HuH-7 (cell line): ENCODE measurements around the gene APCDD1L.

Experiments used
- DNase-seq: peaks from one replicate; pipeline ENCODE4 v3.0.0; 2011; ENCODE audit warnings: low spot score

APCDD1L gene

GRCh38 chr20:58492074-58492718, 23.0 kb downstream of the APCDD1L start:
- no peak for DNase-seq

GRCh38 chr20:58486207-58486606, 29.0 kb downstream of the APCDD1L start:
- DNase-seq: no peak

- no peak for DNase-seq
Measured at GRCh38 chr20:58485393-58485792, 29.8 kb downstream of the APCDD1L start.

- DNase-seq: no peak
Measured at GRCh38 chr20:58483470-58483869, 31.7 kb downstream of the APCDD1L start.

- DNase-seq: no peak
Measured at GRCh38 chr20:58483051-58483450, 32.1 kb downstream of the APCDD1L start.

- no peak for DNase-seq
Measured at GRCh38 chr20:58482416-58482815, 32.8 kb downstream of the APCDD1L start.

- peak; percentile 79 for DNase-seq
Measured at GRCh38 chr20:58481481-58482021, 33.6 kb downstream of the APCDD1L start.

- DNase-seq: no peak
Measured at GRCh38 chr20:58480551-58481336, 34.5 kb downstream of the APCDD1L start.

- DNase-seq: no peak
Measured at GRCh38 chr20:58479726-58480440, 35.3 kb downstream of the APCDD1L start.

GRCh38 chr20:58478141-58478805, 36.9 kb downstream of the APCDD1L start:
- no peak for DNase-seq

- no peak for DNase-seq
Measured at GRCh38 chr20:58475466-58475865, 39.7 kb downstream of the APCDD1L start.

GRCh38 chr20:58473453-58474425, 41.5 kb downstream of the APCDD1L start:
- DNase-seq: no peak

- no peak for DNase-seq
Measured at GRCh38 chr20:58472273-58473018, 42.8 kb downstream of the APCDD1L start.

GRCh38 chr20:58471193-58472164, 43.7 kb downstream of the APCDD1L start:
- DNase-seq: no peak

GRCh38 chr20:58470336-58471192, 44.6 kb downstream of the APCDD1L start:
- no peak for DNase-seq

- no peak for DNase-seq
Measured at GRCh38 chr20:58469616-58470015, 45.6 kb downstream of the APCDD1L start.

- no peak for DNase-seq
Measured at GRCh38 chr20:58467572-58468527, 47.3 kb downstream of the APCDD1L start.
